ENCODE measurements around the gene SHC2.
"Not testable (repeated sequence)": the region's sequence is repeated elsewhere in the genome, so short reads cannot be mapped to it uniquely, and the experiment has no call there.

SHC2 gene

GRCh38 chr19:447064-447426 is 13.8 kb downstream of the SHC2 start:
- no peak for DNase-seq (ENCODE audit: low spot score)

- DNase-seq (ENCODE audit: low spot score), result no peak
Observed at GRCh38 chr19:444677-445210, 16.1 kb downstream of the SHC2 start.

- DNase-seq (ENCODE audit: low spot score), result no peak
Observed at GRCh38 chr19:443005-443404, 17.8 kb downstream of the SHC2 start.

GRCh38 chr19:442085-442484 is 18.7 kb downstream of the SHC2 start:
- no peak for DNase-seq (ENCODE audit: low spot score)

GRCh38 chr19:441213-441836 is 19.5 kb downstream of the SHC2 start:
- DNase-seq (ENCODE audit: low spot score), result no peak

GRCh38 chr19:440391-441212 is 20.2 kb downstream of the SHC2 start:
- no peak for DNase-seq (ENCODE audit: low spot score)

GRCh38 chr19:439167-439900 is 21.5 kb downstream of the SHC2 start:
- no peak for DNase-seq (ENCODE audit: low spot score)

- no peak for DNase-seq (ENCODE audit: low spot score)
Observed at GRCh38 chr19:438416-438958, 22.3 kb downstream of the SHC2 start.

GRCh38 chr19:437041-437440 is 23.8 kb downstream of the SHC2 start:
- no peak for DNase-seq (ENCODE audit: low spot score)

- no peak for DNase-seq (ENCODE audit: low spot score)
Observed at GRCh38 chr19:436413-436950, 24.4 kb downstream of the SHC2 start.

- DNase-seq (ENCODE audit: low spot score), result no peak
Observed at GRCh38 chr19:435707-436412, 25.0 kb downstream of the SHC2 start.

- no peak for DNase-seq (ENCODE audit: low spot score)
Observed at GRCh38 chr19:435056-435706, 25.7 kb downstream of the SHC2 start.

- DNase-seq (ENCODE audit: low spot score), result no peak
Observed at GRCh38 chr19:434152-434960, 26.5 kb downstream of the SHC2 start.

GRCh38 chr19:430701-431100 is 30.1 kb downstream of the SHC2 start:
- DNase-seq (ENCODE audit: low spot score), result no peak

- no peak for DNase-seq (ENCODE audit: low spot score)
Observed at GRCh38 chr19:428149-428548, 32.7 kb downstream of the SHC2 start.

- DNase-seq (ENCODE audit: low spot score), result not testable (repeated sequence)
Observed at GRCh38 chr19:427675-428074, 33.2 kb downstream of the SHC2 start.

- no peak for DNase-seq (ENCODE audit: low spot score)
Observed at GRCh38 chr19:426725-427445, 33.9 kb downstream of the SHC2 start.

GRCh38 chr19:425056-425455 is 35.8 kb downstream of the SHC2 start:
- no peak for DNase-seq (ENCODE audit: low spot score)

GRCh38 chr19:424546-424945 is 36.3 kb downstream of the SHC2 start:
- no peak for DNase-seq (ENCODE audit: low spot score)
